HEK293 (cell line): ENCODE measurements around the gene DGKZ.
A peak's percentile ranks its signal among the peaks of the same experiment; 100 is the strongest.

Experiments used
- CTCF ChIA-PET: fragments of 350-600 bp; formaldehyde crosslinking; extraction: SDS; loops from one replicate; lab custom pipeline; 2021; ENCODE audit warnings: antibody characterized with exemption; lab: Yijun Ruan, JAX
- POLR2A ChIA-PET: fragments of 300-600 bp; formaldehyde crosslinking; extraction: SDS; loops from one replicate; lab custom pipeline; 2020; ENCODE audit warnings: antibody characterized with exemption, inconsistent platforms; lab: Yijun Ruan, JAX
- H3K27ac ChIP-seq: fragments of 200-500 bp; sonication (Bioruptor generic); 2 replicates; pipeline ENCODE4 v1.5.1; 2014; ENCODE audit warnings: low read depth, low read length, control low read depth, inconsistent platforms; ENCODE audit errors: extremely low read depth
- H3K36me3 ChIP-seq, 2 experiments: fragments of 200-500 bp in 1 of 2; sonication (Bioruptor generic) in 1 of 2; 1 replicate in 1 of 2; 2 replicates in 1 of 2; pipeline ENCODE4 v1.5.1; 2014 to 2017; ENCODE audit warnings: inconsistent platforms in 2 of 2, low read length in 2 of 2; ENCODE audit not compliant: control insufficient read depth in 2 of 2, insufficient read depth in 1 of 2
- H3K4me1 ChIP-seq: fragments of 200-500 bp; sonication (Bioruptor generic); 2 replicates; pipeline ENCODE4 v1.5.1; 2014; ENCODE audit warnings: mild to moderate bottlenecking, low read length, inconsistent platforms; ENCODE audit not compliant: control insufficient read depth, insufficient read depth
- H3K4me3 ChIP-seq: 2 replicates; pipeline ENCODE4 v1.5.1; 2011; ENCODE audit warnings: low read depth, mild to moderate bottlenecking, control low read depth, low read length, moderate library complexity
- H3K9me3 ChIP-seq: fragments of 200-500 bp; sonication (Bioruptor generic); 2 replicates; pipeline ENCODE4 v1.5.1; 2014; ENCODE audit warnings: low read depth, low read length, inconsistent platforms; ENCODE audit not compliant: control insufficient read depth, insufficient read depth
- FEZF1 ChIP-seq: fragments of 450-650 bp; formaldehyde crosslinking; IDR thresholded peaks from 2 replicates; pipeline ENCODE4 v1.5.1; 2016; ENCODE audit warnings: missing biosample characterization, missing genetic modification characterization
- MZF1 ChIP-seq: fragments of 450-650 bp; formaldehyde crosslinking; IDR thresholded peaks from 2 replicates; pipeline ENCODE4 v1.5.1; 2017; ENCODE audit warnings: missing biosample characterization, missing genetic modification characterization, borderline replicate concordance
- PATZ1 ChIP-seq: fragments of 450-650 bp; formaldehyde crosslinking; IDR thresholded peaks from 2 replicates; pipeline ENCODE4 v1.5.1; 2016; ENCODE audit warnings: missing biosample characterization, missing genetic modification characterization
- PRDM10 ChIP-seq: fragments of 450-650 bp; formaldehyde crosslinking; IDR thresholded peaks from 2 replicates; pipeline ENCODE4 v1.5.1; 2016; ENCODE audit warnings: missing biosample characterization, missing genetic modification characterization
- TRIM28 ChIP-seq: IDR thresholded peaks from 2 replicates; pipeline ENCODE4 v1.6.1; 2011; ENCODE audit warnings: low read length, control low read depth, borderline replicate concordance
- YY2 ChIP-seq: fragments of 450-650 bp; formaldehyde crosslinking; IDR thresholded peaks from 2 replicates; pipeline ENCODE4 v1.5.1; 2016; ENCODE audit warnings: missing biosample characterization, missing genetic modification characterization
- ZNF121 ChIP-seq: fragments of 450-650 bp; formaldehyde crosslinking; IDR thresholded peaks from 2 replicates; pipeline ENCODE4 v1.5.1; 2016; ENCODE audit warnings: missing biosample characterization, missing genetic modification characterization
- ZNF202 ChIP-seq: fragments of 450-650 bp; formaldehyde crosslinking; IDR thresholded peaks from 2 replicates; pipeline ENCODE4 v1.5.1; 2016; ENCODE audit warnings: missing biosample characterization, missing genetic modification characterization, borderline replicate concordance
- ZNF274 ChIP-seq, 2 experiments: fragments of 200-500 bp in 1 of 2; fragments of 450-650 bp in 1 of 2; sonication (Bioruptor generic) in 1 of 2; formaldehyde crosslinking in 1 of 2; IDR thresholded peaks; 2 replicates each; pipeline versions ENCODE4 v1.5.1 to v1.6.1; 2014 to 2016; ENCODE audit warnings: borderline replicate concordance in 1 of 2, inconsistent platforms in 1 of 2, low read length in 1 of 2, missing biosample characterization in 1 of 2, missing genetic modification characterization in 1 of 2
- ZNF350 ChIP-seq: fragments of 450-650 bp; formaldehyde crosslinking; IDR thresholded peaks from 2 replicates; pipeline ENCODE4 v1.5.0; 2017; ENCODE audit warnings: missing biosample characterization, mild to moderate bottlenecking, missing genetic modification characterization
- ZNF555 ChIP-seq: fragments of 450-650 bp; formaldehyde crosslinking; conservative IDR thresholded peaks from 2 replicates; pipeline ENCODE4 v1.5.1; 2017; ENCODE audit warnings: missing biosample characterization, mild to moderate bottlenecking, missing genetic modification characterization, inconsistent platforms
- ZNF558 ChIP-seq: fragments of 450-650 bp; formaldehyde crosslinking; IDR thresholded peaks from 2 replicates; pipeline ENCODE4 v1.5.1; 2016; ENCODE audit warnings: missing biosample characterization, missing genetic modification characterization
- TF ChIP-seq, protein P1 (sequence below): fragments of 450-650 bp; formaldehyde crosslinking; IDR thresholded peaks from 2 replicates; pipeline ENCODE4 v1.5.1; 2016; ENCODE audit warnings: missing biosample characterization, missing genetic modification characterization

Gene DGKZ

GRCh38 chr11:46421257-46421880 lies 74.1 kb downstream of the DGKZ start:
- H3K9me3 ChIP-seq = no peaks in the 10 kb centered on the region
- no peak overlapping the region for H3K27ac ChIP-seq
- H3K36me3 ChIP-seq = peaks cover 0 to 33% of the 10 kb centered on the region in 2 experiments; a peak in 1 of 3 replicates
- 0 out of 2 replicates have a peak, but pooled peaks cover 5% of the 10 kb centered on the region for H3K4me1 ChIP-seq
- TF ChIP-seq PRDM10 (tag by site-specific recombination) (peak; percentile 54), ZNF350 (tag by site-specific recombination) (no peak), ZNF555 (tag by site-specific recombination) (no peak), ZNF558 (tag by site-specific recombination) (no peak)
- POLR2A ChIA-PET = no interaction called here
- CTCF ChIA-PET = no interaction called here
- H3K4me3 ChIP-seq = no peak overlapping the region

DNA sequence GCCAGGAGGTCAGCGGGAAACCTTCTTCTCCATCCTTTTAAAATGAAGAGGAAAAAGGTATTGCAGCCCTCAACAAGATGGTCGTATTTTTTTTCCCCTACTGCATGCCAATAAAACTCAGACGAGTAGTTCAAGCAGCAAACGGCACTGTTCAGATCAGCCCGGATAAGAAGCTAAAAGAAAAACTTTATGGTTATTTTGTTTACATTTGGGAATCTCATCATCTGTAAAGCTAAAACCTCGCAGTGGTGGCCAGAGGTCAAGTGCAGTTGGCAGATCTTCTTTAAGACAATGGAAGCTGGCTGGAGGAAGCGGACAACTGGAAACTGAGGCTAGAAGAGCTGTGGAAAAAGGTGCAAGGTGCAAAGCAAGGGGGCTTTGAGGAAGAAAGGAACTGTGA lies 75.3 kb downstream of the DGKZ start:
- peaks cover 0 to 22% of the 10 kb centered on the region in 2 experiments; a peak in 1 of 3 replicates for H3K36me3 ChIP-seq
- H3K9me3 ChIP-seq = no peaks in the 10 kb centered on the region
- ChIA-PET POLR2A (no interaction called here), CTCF (interaction anchor here (0.7 kb wide), 1 partner anchor 232 kb away, joined by 3 read pairs; no protein-coding TSS in a partner anchor)
- TF ChIP-seq MZF1 (tag by site-specific recombination) (no peak), FEZF1 (tag by site-specific recombination) (0 out of 2 replicates have a peak, but pooled peaks have one; percentile 8)
- H3K4me3 ChIP-seq = no peak overlapping the region
- no peak overlapping the region for H3K27ac ChIP-seq
- H3K4me1 ChIP-seq = 0 out of 2 replicates have a peak, but pooled peaks cover 5% of the 10 kb centered on the region

DNA sequence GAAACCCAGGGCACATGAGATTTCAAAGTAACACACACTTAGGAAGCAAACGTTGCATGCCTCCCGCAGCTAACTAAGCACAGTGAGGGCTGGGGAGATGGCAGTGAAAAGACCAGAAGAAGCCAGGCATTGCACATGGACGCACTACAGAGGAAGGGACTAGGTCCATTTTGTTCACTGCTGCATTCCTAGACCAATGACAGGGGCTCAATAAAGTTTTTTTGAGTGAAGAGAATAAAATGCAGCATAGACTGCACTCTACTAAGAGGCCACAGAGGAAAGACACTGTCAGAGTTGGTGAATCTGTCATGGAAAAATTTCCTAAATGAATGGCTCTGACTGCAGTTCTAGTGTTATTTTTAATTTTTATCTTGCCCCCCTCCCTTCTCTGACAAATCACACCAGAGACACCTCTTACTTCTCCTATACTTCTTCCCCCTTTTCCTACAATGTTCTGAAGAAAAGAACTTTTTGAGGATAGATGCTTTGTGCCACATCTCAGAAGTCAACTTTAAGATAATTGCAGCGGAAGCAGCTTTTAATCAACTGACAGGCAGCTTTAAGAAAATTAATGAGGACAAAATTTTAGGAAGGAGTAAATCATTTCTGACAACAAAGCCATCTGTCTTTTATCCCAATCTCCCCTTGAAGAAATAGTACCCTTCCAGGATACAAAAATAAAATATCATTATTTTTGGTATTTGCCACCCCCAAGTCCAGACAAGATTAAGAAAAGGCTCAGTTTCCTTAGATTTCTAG lies 79.1 kb downstream of the DGKZ start:
- no peak overlapping the region for H3K4me3 ChIP-seq
- no peaks in the 10 kb centered on the region for H3K9me3 ChIP-seq
- peaks cover 0 to 25% of the 10 kb centered on the region in 2 experiments; a peak in 1 of 3 replicates for H3K36me3 ChIP-seq
- no peak overlapping the region for H3K27ac ChIP-seq
- ChIA-PET POLR2A (no interaction called here), CTCF (interaction anchor here (0.6 to 0.7 kb wide), 2 partner anchors 109 to 195 kb away, joined by 3 to 5 read pairs; no protein-coding TSS in a partner anchor)
- H3K4me1 ChIP-seq = 0 out of 2 replicates have a peak, but pooled peaks cover 2% of the 10 kb centered on the region
- TF ChIP-seq TRIM28 (no peak), ZNF121 (no peak), ZNF202 (tag by site-specific recombination) (no peak), ZNF274 (IDR thresholded peaks at IDR 0.05; ENCODE audit: low read length) (no peak), ZNF274 (tag by site-specific recombination; IDR thresholded peaks at IDR 0.05; ENCODE audit: borderline replicate concordance) (no peak), YY2 (tag by site-specific recombination) (no peak), PATZ1 (no peak)
- TF ChIP-seq, protein P1, sequence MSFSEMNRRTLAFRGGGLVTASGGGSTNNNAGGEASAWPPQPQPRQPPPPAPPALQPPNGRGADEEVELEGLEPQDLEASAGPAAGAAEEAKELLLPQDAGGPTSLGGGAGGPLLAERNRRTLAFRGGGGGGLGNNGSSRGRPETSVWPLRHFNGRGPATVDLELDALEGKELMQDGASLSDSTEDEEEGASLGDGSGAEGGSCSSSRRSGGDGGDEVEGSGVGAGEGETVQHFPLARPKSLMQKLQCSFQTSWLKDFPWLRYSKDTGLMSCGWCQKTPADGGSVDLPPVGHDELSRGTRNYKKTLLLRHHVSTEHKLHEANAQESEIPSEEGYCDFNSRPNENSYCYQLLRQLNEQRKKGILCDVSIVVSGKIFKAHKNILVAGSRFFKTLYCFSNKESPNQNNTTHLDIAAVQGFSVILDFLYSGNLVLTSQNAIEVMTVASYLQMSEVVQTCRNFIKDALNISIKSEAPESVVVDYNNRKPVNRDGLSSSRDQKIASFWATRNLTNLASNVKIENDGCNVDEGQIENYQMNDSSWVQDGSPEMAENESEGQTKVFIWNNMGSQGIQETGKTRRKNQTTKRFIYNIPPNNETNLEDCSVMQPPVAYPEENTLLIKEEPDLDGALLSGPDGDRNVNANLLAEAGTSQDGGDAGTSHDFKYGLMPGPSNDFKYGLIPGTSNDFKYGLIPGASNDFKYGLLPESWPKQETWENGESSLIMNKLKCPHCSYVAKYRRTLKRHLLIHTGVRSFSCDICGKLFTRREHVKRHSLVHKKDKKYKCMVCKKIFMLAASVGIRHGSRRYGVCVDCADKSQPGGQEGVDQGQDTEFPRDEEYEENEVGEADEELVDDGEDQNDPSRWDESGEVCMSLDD (tag by site-specific recombination) = no peak
